Keratinocyte (primary cell): ENCODE measurements around the gene HLA-DPB1. TPM values are rescaled to one million over a fixed set of nuclear protein-coding genes. Genes with fewer than 3 reads are reported as not detected.

Experiments
- DNase-seq: peaks from one replicate; pipeline ENCODE4 v3.0.0-alpha.2; 2011; ENCODE audit warnings: low read depth, missing footprints, low spot score
- FAIRE-seq: peaks from 2 replicates; lab custom pipeline; 2011; peaks lifted over from hg19 to GRCh38; lab: Jason Lieb, UNC
- H2AFZ ChIP-seq: 2 replicates; pipeline ENCODE4 v1.6.0; 2012; ENCODE audit warnings: low read length, control low read depth, inconsistent platforms; ENCODE audit not compliant: control insufficient read depth
- H3K27ac ChIP-seq: 2 replicates; pipeline ENCODE4 v1.5.1; 2011; ENCODE audit warnings: low read length; ENCODE audit not compliant: control insufficient read depth, insufficient read depth
- H3K27me3 ChIP-seq: 3 replicates; pipeline ENCODE4 v1.6.0; 2011; ENCODE audit warnings: low read length; ENCODE audit not compliant: control insufficient read depth, insufficient read depth; ENCODE audit errors: extremely low read depth
- H3K36me3 ChIP-seq, 2 experiments: 2 replicates in 1 of 2; 3 replicates in 1 of 2; pipeline ENCODE4 v1.5.1; 2011; ENCODE audit warnings: low read length in 2 of 2, mild to moderate bottlenecking in 1 of 2; ENCODE audit not compliant: control insufficient read depth in 2 of 2, insufficient read depth in 2 of 2; ENCODE audit errors: extremely low read depth in 1 of 2
- H3K4me1 ChIP-seq: 3 replicates; pipeline ENCODE4 v1.5.1; 2011; ENCODE audit warnings: low read length; ENCODE audit not compliant: control insufficient read depth, insufficient read depth; ENCODE audit errors: extremely low read depth
- H3K4me2 ChIP-seq: 3 replicates; pipeline ENCODE4 v1.6.0; 2011; ENCODE audit warnings: low read depth, low read length; ENCODE audit not compliant: control insufficient read depth, insufficient read depth; ENCODE audit errors: extremely low read depth
- H3K4me3 ChIP-seq, 3 experiments: fragments of 200-600 bp in 1 of 3; sonication (generic) in 1 of 3; 2 replicates in 2 of 3; 3 replicates in 1 of 3; pipeline ENCODE4 v1.5.1; 2011 to 2016; ENCODE audit warnings: low read length in 3 of 3, mild to moderate bottlenecking in 3 of 3, control low read depth in 2 of 3, inconsistent platforms in 1 of 3, low read depth in 1 of 3, mixed read lengths in 1 of 3, mixed run types in 1 of 3, moderate library complexity in 1 of 3; ENCODE audit not compliant: control insufficient read depth in 2 of 3, insufficient read depth in 2 of 3; ENCODE audit errors: extremely low read depth in 1 of 3
- H3K79me2 ChIP-seq: 2 replicates; pipeline ENCODE4 v1.6.0; 2012; ENCODE audit warnings: low read length; ENCODE audit not compliant: control insufficient read depth, insufficient read depth
- H3K9ac ChIP-seq: 3 replicates; pipeline ENCODE4 v1.6.0; 2011; ENCODE audit warnings: low read length; ENCODE audit not compliant: control insufficient read depth, insufficient read depth; ENCODE audit errors: extremely low read depth
- H3K9me1 ChIP-seq: 3 replicates; pipeline ENCODE4 v1.6.0; 2011; ENCODE audit warnings: low read length; ENCODE audit not compliant: control insufficient read depth, insufficient read depth; ENCODE audit errors: extremely low read depth
- H3K9me3 ChIP-seq: 2 replicates; pipeline ENCODE4 v1.5.1; 2012; ENCODE audit warnings: low read depth, low read length; ENCODE audit not compliant: control insufficient read depth
- H4K20me1 ChIP-seq: 3 replicates; pipeline ENCODE4 v1.6.0; 2011; ENCODE audit warnings: low read length; ENCODE audit not compliant: control insufficient read depth, insufficient read depth; ENCODE audit errors: extremely low read depth
- CTCF ChIP-seq, 3 experiments: IDR thresholded peaks in 1 of 3; conservative IDR thresholded peaks in 1 of 3; optimal IDR thresholded peaks in 1 of 3; 2 replicates in 2 of 3; 3 replicates in 1 of 3; pipeline versions ENCODE3 to v1.5.1; 2011; ENCODE audit warnings: low read length in 3 of 3, mild to moderate bottlenecking in 3 of 3, moderate library complexity in 2 of 3, control low read depth in 1 of 3, inconsistent platforms in 1 of 3; ENCODE audit not compliant: insufficient read depth in 2 of 3; ENCODE audit errors: extremely low read depth in 1 of 3
- EZH2 ChIP-seq: IDR thresholded peaks from one replicate; pipeline ENCODE4 v1.6.1; 2012; ENCODE audit warnings: inconsistent platforms, mild to moderate bottlenecking, low read length, moderate library complexity
- dilution Hi-C: fragments of 300-500 bp; cut with MboI; formaldehyde crosslinking; loops from one replicate; pipeline ENCODE4 v1.7.0; 2020; ENCODE audit warnings: low sequenced_read_pairs; ENCODE audit not compliant: extremely low pct_ligation_motif_present
- polyA plus RNA-seq, 5 experiments: library from polyadenylated mRNA; depleted of rRNA in 3 of 5; stranded (reverse) in 3 of 5; stranded (forward) in 1 of 5; unstranded in 1 of 5; fragments of >200 nt; gene quantifications; 1 replicate in 1 of 5; 2 replicates in 3 of 5; 3 replicates in 1 of 5; pipeline versions ENCODE4 v1.2.1 to v1.2.3, GENCODE V29; 2011 to 2012; ENCODE audit warnings: missing spikeins in 2 of 5, low read depth in 1 of 5, low replicate concordance in 1 of 5

HLA-DPB1 gene
- polyA plus RNA-seq, 1 donor (not counting 4 experiments of a cell fraction or from before 2014, with no cell fraction given), result 0.13 TPM

- H3K9me3 ChIP-seq, result no peaks in the 10 kb centered on the region
- H3K79me2 ChIP-seq, result no peaks in the 10 kb centered on the region
Observed at GRCh38 chr6:33053230-33053629, 22.6 kb upstream of the HLA-DPB1 start.

GRCh38 chr6:33057222-33058150 is 18.3 kb upstream of the HLA-DPB1 start:
- no peak for DNase-seq
- H3K4me1 ChIP-seq, result no peaks in the 10 kb centered on the region
- no peak overlapping the region for H3K4me2 ChIP-seq
- H2AFZ ChIP-seq, result no peak overlapping the region
- H4K20me1 ChIP-seq, result no peaks in the 10 kb centered on the region
- no peaks in the 10 kb centered on the region for H3K36me3 ChIP-seq
- no peak for FAIRE-seq
- no peaks in the 10 kb centered on the region for H3K27me3 ChIP-seq
- TF ChIP-seq EZH2 (no peak), CTCF (optimal IDR thresholded peaks at IDR 0.05 in 1 of 3, IDR thresholded peaks at IDR 0.05 in 1 of 3, conservative IDR thresholded peaks at IDR 0.05 in 1 of 3; ENCODE audit: extremely low read depth in 1 of 3, insufficient read depth in 2 of 3, low read length in 3 of 3) (no peak)
- dilution Hi-C loops, result no loop called here
- H3K79me2 ChIP-seq, result no peaks in the 10 kb centered on the region
- H3K9ac ChIP-seq, result no peak overlapping the region
- no peaks in the 10 kb centered on the region for H3K9me1 ChIP-seq
- no peaks in the 10 kb centered on the region for H3K9me3 ChIP-seq
- no peak overlapping the region for H3K27ac ChIP-seq
- no peak overlapping the region for H3K4me3 ChIP-seq

More at GRCh38 chr6:33053230-33053629, 22.6 kb upstream of the HLA-DPB1 start:
- dilution Hi-C loops, result no loop called here
- H3K4me2 ChIP-seq, result no peak overlapping the region
- H3K36me3 ChIP-seq, result no peaks in the 10 kb centered on the region
- H3K27ac ChIP-seq, result no peak overlapping the region
- H3K9ac ChIP-seq, result no peak overlapping the region
- no peak for DNase-seq
- FAIRE-seq, result no peak
- no peaks in the 10 kb centered on the region for H4K20me1 ChIP-seq
- H3K9me1 ChIP-seq, result no peaks in the 10 kb centered on the region
- TF ChIP-seq CTCF (optimal IDR thresholded peaks at IDR 0.05 in 1 of 3, IDR thresholded peaks at IDR 0.05 in 1 of 3, conservative IDR thresholded peaks at IDR 0.05 in 1 of 3; ENCODE audit: extremely low read depth in 1 of 3, insufficient read depth in 2 of 3, low read length in 3 of 3), result no peak
- no peak for TF ChIP-seq EZH2
- H3K4me3 ChIP-seq, result no peak overlapping the region
- H3K4me1 ChIP-seq, result no peaks in the 10 kb centered on the region
- no peak overlapping the region for H2AFZ ChIP-seq
- no peaks in the 10 kb centered on the region for H3K27me3 ChIP-seq
